ENCODE results near the gene DGKE.

DNA sequence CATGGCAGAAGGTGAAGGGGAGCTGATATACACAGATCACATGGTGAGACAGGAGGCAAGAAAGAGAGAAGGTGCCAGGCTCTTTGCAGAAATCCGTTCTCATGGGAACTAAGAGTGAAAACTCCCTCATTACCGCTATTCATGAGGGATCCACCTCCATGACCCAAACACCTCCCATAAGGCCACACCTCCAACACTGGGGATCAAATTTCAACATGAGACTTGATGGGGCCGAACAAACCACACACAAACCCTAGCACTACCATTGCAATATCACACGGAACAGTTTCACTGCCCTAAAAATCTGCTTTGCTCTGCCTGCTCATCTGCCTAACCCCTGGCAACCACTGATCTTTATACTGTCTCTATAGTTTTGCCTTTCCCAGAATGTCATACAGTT, 35.0 kb upstream of the DGKE start:
- TF ChIP-seq POLR2A (IDR thresholded peaks at IDR 0.05; ENCODE audit: low read depth, low read length) (no peak), POLR2AphosphoS5 (IDR thresholded peaks at IDR 0.05; ENCODE audit: low read depth, low read length) (no peak), TAF1 (IDR thresholded peaks at IDR 0.05; ENCODE audit: low read depth, low read length) (no peak), POU2F2 (IDR thresholded peaks at IDR 0.05; ENCODE audit: low read depth, low read length) (no peak), SPI1 (IDR thresholded peaks at IDR 0.05; ENCODE audit: low read depth, low read length) (no peak)
